Epidermal melanocyte (primary cell): Measurements from ENCODE around the gene BAIAP2L2.

ENCODE experiments used
- DNase-seq: peaks from one replicate; pipeline ENCODE4 v3.0.0; 2011; ENCODE audit warnings: low spot score; ENCODE audit not compliant: insufficient read length

The BAIAP2L2 gene

DNA sequence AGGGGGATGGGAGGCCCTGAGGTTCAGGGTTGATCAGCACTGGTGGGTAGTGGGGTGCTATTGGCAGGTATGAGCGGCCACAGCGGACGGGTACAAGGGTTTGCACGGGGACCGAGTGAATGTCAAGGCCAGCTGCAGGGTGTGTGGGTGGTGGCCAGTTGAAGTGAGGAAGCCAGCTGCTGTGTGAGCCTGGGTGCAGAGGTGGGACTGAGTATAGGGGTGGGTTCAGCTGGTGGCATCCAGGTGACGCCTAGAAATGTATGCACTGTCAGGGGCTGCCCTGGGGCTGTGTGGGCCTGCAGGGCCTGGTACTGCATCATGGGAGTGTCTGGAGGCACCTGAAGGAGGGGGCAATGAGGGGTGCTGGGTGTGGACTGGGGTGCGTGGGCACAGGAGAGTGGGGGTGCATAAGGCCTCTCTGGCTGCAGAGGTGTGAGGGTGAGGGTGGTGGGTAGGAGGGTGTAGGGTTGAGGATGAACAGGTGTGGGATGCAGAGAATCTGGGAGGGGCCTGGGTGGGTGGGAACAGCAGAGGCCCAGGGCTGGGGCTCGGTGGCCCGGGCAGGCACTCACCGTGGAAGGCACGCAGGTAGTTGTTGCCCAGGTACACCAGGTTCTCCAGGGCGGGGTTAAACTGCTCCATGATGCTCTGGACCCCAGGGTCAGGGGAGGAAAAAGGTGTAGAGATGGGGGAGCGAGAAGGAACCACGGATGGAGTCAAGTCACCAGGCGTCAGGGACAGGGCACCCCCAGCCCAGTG lies 1.7 kb downstream of the BAIAP2L2 start:
- no peak for DNase-seq

DNA sequence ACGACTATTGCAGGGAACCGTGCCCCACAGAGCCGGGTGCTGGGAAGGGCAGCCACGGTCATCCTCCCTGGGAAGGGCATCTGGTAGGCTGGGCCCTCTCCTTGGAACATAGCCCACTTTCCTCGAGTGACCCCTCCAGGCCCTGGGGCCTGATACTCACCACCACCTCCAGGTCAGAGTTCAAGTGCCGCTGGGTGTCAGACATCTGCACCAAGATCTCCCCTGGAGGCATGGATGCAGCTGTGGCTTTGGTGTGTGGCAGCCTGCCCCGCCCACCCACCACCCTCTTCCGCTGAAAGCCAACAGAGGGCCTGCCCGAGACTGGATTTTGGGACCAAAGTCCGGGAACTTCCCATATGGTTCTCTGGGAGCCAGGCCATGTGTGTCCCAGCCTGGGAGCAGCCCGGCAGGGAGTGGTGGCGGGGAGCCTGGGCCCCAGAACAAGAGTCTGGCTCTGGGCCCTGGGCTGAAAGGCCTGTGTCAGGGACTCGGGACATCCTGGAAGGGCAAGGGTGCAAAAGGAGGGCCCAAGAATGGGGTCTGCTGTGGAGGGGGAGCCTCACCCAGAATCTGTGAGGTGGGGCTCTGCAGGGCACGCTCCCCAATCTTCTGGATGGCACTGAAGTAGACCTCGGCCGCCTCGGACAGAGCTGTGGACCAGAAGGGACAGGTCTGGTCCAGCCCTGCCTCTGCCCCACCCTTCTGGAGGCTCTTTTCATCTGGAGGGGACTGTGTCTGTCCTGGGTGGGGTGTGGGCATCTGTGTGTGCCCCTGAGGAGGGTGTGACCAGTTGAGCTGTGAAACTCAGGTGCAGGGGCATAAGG lies 2.6 kb downstream of the BAIAP2L2 start:
- no peak for DNase-seq

DNA sequence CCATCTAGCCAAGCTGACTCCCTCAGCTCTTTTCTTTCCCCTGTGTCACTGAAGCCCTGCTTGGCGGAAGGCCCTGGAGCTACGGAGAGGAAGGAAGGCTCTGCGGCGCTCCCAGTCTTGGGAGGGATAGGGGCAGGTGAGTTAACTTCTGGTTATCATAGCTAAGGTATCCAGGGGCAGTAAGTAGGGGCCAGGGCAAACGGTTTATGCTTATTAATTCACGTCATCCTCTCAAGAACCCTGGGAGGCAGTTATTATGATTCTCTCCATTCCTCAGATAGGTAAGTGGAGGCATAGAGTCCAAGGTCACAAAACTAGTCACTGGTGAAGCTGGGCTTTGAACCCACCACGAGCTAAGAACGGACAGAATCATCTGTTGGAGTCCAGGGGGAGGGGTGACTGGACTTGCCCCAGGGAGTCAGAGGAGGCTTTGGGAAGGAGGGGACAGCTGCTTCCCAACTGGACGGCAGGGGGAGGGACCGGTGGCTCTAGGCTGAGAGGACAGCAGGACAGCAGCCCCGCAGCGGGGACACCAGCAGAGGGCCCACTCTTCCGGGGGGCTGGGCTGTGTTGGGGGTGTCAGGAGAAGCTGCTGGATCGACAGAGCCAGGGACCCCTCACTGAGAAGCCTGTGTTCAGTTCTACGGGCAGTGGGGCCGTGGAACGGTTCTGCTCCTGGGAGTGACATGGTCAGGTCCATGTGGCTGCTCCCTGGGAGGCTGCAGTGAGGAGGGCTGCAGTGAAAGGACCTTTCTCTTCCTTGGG lies 3.5 kb downstream of the BAIAP2L2 start:
- no peak for DNase-seq

DNA sequence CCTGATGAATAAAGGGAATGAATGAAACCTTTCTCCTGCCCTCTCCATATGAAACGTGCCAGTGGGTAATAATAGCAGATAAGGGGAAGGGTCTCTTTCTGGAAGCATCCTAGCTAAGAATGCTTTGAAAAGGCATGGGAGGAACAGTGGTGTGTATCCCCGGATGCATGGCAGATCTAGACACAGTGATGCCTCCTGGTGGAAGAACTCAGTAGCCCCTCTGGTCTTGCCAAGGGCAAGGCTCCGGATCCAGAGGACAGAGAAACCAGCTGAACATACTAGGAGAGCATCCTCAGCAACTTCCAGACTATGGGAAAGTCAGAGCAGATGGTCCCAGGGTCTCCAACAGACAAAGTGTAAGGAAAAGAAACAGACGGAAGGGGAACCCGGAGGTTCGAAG lies 6.4 kb downstream of the BAIAP2L2 start:
- no peak for DNase-seq

DNA sequence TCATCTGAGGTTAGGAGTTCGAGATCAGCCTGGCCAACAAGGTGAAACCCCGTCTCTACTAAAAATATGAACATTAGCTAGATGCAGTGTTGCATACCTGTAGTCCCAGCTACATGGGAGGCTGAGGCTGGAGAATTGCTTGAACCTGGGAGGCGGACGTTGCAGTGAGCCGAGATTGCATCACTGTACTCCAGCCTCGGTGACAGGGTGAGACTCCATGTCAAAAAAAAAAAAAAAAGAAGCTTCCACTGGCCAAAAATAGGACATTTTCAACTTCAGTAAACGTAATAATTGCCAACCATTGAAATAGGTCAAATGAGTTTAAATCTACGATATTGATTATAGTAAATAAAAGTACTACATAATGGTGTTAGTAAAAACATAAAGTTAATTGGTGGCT lies 6.8 kb downstream of the BAIAP2L2 start:
- no peak for DNase-seq

DNA sequence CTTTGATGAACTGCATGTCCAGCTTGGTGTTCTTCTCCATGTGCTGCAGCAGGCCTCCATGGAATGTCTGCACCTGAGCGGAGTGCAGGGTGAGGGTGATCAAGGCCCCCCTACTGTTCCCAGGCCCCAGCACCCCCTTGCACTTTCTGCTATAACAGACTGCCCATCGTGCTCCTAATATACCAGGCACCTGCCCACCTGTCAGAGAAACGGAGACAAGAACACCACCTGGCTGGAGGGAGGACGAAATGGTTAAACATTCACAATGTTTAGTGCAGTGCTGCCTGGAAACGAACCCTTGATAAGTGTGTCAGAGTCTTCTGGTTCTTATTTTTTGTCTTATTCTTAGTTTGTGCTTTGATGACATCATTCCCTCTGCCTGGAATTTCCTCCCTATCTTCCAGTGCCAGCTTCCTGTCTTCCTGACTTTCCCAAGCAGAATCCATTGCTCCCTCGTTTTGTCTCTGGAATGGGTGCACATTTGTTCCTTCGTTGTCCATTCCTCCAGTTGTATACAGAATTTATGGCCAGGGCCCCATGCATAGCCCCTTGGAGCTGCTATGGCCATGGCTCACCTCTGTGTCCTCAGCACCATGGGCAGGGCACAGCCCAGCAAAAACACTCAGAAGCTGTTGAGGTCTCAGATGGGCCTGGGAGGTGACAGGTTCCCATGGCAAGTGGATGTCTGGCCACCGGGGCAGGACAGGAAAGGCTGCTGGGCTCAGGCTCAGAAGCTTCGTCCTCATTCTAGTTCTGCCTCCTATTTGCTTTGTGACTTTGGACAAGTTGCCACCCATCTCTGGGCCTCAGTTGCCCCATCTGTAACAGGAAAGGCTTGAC lies 11.9 kb downstream of the BAIAP2L2 start:
- no peak for DNase-seq

DNA sequence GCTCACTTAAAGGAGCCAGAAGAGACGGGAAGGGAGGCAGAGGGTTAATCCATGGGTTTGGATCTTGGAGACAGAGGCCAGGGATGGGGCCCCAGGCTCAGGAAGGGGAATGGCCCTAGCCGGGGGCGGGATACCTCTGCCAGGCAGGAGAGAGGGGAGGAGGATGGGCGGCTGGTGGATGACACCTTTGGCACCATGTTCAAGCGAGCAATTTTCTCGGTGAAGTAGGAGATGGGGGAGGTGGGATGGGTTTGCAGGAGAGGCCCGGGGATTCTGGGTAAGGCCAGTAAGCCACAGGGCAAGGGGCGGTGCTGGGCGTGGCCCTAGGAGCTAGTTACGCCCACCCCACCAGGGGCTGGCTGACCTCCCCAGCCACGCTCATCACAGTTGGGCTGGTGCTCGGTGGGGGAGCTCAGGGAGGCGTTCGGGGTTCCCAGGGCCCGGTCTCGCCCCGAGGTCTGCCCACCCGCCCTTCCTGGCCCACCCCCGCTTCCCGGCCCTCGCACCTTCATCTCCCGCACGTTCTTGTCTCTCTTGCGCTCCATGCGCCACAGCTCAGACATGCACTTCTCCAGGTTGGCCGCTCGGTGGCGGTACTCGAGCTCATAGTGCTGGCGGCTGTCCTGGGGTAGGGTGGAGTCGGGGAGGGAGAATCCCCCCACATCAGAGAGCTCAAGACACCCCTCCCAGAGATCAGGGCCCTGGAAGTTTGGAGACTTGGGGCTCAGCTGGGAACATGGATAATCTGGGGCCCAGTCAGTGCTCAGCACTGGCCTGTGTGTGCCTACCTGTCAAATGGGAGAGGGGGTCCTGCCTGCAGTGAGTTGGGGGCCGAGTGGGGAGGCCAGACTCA lies 12.7 kb downstream of the BAIAP2L2 start:
- DNase-seq = no peak

DNA sequence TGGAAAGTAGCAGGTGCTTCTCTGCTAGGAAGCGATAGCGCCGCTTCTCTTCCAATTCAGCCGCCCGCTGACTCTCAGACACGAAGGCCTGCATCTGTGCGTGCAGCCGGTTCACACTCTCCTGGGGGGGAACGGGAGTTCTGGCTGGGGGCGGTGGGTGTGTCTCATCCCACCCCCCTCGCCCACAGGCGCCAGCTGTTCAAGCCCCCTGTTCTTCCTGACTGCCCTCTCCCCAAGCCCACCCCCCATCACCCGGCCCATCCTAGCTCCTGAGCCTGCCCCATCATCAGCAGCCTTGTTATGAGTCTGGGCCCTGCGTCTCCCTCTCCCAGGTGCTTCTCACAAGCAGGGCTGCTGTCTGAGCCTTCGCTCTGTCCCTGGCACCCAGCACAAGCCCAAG lies 13.4 kb downstream of the BAIAP2L2 start:
- DNase-seq = no peak

DNA sequence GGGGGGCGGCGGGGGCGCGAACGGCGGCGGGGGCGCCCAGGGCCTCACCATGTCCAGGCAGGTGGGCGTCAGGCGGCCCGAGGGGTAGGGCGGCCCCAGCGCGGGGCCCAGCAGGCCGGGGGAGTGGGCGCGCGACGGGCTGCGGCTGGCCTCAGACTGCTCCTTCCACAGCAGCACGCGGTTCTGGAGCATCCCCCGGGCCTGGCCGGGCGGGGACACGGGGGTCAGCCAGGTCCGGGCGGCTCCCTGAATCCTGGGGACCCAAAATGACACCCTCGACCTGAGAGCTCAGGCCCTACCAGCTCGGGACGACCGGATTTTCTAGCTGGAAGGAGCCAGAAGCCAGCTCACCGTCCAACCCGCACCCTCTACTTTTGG lies 21.0 kb downstream of the BAIAP2L2 start:
- DNase-seq = no peak

DNA sequence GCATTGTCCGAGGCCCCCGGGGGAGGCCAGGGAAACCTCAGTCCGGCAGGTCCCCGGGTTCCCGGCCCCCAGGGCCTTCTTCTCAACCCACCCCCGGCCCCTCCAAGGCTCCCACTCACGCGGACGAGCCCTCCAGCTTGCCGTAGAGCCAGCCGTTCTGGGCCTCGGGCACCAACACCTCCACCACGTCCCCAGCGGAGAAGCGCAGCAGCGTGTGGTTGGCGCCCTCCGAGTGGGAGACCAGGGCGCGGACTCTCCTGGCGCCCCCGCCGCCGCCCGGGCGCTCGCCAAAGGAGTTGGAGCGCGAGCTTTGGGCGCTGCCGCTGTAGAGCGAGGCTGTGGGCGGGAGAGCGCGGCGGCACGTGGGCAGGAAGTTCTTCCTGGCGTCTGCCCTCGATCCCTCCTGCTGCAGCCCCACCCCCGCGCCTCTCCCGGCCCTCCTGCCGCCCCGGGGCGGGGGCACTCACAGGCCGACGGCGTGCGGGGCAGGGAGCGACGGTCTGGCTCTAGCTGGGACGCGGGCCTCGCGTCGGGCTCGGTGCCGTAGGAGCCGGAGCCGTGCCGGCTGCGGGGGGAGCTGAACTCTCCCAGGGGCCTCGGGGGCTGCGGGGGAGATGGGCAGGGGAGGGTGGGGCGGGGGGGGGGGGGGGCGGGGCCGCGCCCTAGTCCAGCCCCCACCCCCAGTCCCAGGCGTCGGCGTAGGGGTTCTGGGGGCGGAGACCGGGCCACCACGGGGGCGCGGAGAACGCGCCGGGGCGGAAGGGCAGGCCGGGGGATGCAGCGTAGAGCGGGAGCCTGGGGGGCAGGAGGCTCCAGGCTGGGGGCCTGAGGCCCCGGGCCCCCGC lies 21.6 kb downstream of the BAIAP2L2 start:
- no peak for DNase-seq

DNA sequence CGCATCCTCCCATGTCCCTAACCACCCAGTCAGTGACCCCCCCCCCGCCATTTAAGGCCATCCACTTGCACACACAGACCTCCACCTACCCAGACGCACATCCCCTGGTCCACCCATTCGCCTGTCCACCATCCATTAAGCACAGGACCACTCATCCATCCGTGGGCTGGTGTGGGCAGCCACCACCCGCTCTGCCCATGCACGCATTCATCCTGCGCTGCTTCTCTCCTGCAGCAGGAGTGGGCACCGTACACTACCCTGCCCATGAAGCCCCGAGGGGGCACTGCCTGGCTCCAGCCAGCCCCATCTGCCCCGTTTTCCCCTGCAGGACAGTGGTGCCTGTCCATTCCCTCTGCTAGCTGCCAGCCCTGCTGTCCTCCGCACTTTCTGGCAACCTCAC lies 22.6 kb downstream of the BAIAP2L2 start:
- no peak for DNase-seq

DNA sequence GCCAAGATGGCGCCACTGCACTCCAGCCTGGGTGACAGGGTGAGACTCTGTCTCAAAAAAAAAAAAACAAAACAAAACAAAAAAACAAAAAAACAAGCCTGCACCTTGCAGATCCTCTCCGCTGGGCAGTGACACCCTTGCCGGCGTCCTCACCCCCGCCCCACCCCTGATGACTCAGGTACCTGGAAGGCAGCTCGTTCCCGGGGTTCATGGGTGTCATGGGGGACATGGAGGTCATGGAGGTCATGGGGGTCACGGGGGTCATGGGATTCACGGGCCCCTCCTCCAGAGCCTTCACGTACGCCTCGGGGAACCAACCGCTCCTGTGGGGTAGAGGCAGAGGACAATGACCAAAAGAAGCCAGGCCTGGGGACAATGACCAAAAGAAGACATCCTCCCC lies 23.5 kb downstream of the BAIAP2L2 start:
- no peak for DNase-seq

DNA sequence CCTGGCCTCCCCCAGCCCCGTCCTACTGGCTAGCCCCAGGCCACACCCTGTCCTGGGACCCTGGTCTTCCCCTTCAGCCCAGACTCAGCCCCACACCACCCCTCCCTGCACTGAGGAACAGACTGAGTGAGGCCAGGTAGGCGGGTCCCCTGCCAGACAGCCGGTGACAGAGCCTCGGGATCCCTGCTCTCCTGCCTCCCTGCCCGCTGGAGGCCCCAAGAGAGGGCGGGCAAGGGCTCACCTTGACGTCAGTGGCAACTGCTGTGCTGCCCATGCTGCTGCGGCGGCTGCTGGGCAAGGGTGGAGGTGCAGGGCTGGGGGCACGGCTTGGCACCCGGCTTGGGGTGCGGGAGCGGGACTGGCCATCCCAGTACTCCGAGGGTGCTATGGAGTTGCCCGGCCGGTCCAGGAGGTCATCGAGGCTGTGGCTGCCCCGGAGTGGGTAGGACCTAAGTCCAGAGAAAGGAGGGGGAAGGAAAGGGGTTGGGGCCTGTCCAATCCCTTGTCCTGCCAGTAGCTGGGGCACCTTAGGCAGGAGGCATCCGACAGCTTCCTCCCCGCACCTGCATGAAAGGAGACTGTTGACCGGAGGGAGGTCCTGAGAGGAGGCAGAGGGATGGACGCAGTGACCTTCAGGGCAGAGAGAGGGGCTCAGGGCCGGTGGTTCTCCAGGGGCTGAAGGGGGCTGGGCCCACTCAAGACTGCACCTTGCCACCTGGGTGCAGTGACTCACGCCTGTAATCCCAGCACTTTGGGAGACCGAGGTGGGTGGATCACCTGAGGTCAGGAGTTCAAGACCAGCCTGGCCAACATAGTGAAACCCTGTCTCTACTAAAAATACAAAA lies 24.3 kb downstream of the BAIAP2L2 start:
- DNase-seq = no peak

DNA sequence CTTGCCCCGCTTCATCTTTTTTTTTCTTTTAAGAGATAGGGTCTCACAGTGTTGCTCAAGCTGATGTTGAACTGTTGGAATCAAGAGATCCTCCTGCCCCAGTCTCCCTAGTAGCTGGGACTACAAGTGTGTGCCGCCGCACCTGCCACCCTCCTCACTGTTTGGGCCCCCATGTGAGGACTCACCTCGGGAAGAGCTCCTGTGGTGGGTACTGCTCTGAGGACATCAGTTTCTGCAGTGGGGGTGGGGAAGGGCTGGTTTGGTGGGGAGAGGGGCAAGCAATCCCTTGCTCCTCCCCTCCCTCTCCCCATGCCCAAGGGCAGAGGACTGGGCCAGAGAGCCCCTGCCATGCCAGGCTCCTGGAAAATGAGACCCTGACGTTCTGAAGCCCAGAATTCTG lies 25.0 kb downstream of the BAIAP2L2 start:
- no peak for DNase-seq

DNA sequence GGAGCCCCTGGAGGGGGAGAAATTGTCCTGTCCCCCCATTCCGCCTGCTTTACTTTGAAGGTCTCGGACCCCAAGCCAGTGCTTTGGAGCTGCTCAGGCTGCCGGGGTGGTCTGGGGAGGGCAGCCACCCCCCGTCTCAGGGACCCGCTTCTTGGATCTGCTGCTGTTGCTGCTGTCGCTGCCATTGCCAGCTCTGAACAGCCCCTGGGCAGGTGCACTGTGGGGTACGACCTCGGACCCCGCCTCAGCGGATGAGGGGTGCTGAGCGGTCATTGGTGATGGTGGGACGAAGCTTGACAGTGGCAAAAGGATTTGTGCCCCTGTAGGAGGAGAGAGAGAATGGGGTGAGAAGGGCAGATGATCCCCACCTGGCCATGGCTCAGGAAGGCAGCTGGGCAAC lies 25.4 kb downstream of the BAIAP2L2 start:
- DNase-seq = no peak

DNA sequence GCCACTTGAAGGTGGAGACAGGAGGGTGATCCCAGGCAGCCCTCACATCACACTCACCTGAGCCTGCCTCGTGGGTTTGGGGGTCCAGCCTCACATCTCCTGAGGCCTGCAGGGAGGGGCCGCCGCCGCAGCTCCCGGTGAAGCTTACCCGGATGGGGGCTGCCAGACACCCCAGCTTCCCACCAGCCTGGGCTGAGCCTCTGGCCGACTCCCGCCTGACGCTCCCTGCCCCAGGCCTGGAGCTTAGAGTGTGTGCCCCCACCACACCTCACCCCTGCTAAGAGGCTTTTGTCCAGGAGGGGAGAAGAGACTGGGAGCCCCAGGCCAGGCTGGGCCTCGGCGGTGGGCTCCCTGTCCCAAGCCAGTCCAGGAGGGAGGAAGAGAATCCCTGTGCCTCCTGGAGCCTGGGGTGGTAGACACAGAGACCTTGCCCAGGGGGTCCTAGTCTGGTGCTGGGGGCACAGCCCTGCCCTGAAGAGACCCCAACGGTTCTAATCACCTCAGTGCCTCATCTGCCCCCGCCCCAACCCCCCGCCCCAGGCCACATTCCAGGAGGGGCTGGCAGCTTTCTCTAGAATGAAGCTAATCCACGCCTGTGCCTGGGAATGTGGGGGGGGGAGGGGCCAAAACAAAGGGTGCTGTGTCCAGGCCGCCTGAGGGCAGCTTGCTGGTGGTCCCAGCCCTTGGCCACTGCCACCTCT lies 26.4 kb downstream of the BAIAP2L2 start, which contains the start of gene SLC16A8:
Gene SLC16A8, minus strand, starts transcription at position 254 of the 701 bp plus-strand sequence. CDS start 1,311 bp downstream, outside the sequence.
- no peak for DNase-seq

DNA sequence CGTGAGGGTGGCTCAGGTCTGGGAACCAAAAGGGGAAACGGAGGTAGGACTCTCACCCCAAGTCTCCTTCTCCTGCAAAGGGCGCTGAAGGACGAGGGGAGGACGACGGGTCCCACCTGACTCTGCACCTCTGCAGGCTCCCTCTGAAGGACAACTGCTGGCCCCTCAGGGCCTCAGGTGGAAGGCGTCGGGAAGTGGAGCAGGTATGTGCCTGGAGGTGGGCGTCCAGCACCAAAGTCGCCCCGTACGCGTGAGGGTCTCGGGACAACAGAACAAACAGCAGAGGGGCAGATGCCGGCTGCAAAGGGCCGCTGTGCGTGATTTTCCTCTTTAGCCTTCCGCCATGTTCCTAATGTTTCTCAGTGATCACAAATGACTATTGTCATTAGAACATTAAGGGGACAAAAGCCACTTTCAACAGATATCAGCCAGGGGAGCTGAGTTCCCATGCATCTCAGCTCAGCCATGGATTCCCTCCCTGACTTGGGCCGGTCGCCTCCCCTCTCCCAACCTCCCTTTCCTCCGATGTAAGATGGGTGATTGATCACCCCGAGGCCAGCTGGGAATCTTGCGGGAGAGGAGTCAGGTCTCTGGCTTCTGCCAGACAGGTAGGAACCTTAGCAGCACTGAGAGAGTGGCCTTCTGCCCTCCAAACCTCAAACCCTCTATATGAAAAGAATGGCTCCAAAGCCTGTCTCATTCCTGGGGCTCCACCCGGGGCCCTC lies 27.3 kb downstream of the BAIAP2L2 start:
- DNase-seq = no peak
